Skeletal muscle tissue (tissue), 4 donors: ENCODE results near the gene CXorf58. TPM values are rescaled to one million over a fixed set of nuclear protein-coding genes. Genes with fewer than 3 reads are reported as not detected.
"Not testable (repeated sequence)": the region's sequence is repeated elsewhere in the genome, so short reads cannot be mapped to it uniquely, and the experiment has no call there.

ENCODE experiments used
- H3K27ac ChIP-seq: one replicate; pipeline ENCODE4 v1.7.0; 2013; ENCODE audit warnings: mild to moderate bottlenecking, low read depth, low read length, inconsistent platforms
- H3K27me3 ChIP-seq, 3 donors: one replicate each; pipeline ENCODE4 v1.7.0; 2013; ENCODE audit warnings: low read length in 3 of 3; ENCODE audit not compliant: control insufficient read depth in 3 of 3, insufficient read depth in 3 of 3
- H3K36me3 ChIP-seq, 3 donors: one replicate each; pipeline ENCODE4 v1.7.0; 2013; ENCODE audit warnings: low read length in 3 of 3; ENCODE audit not compliant: control insufficient read depth in 3 of 3, insufficient read depth in 3 of 3
- H3K4me1 ChIP-seq, 3 donors: one replicate each; pipeline ENCODE4 v1.7.0; 2013; ENCODE audit warnings: low read length in 3 of 3, mild to moderate bottlenecking in 3 of 3; ENCODE audit not compliant: control insufficient read depth in 3 of 3, insufficient read depth in 3 of 3
- H3K4me3 ChIP-seq, 3 donors: one replicate each; pipeline ENCODE4 v1.7.0; 2013; ENCODE audit warnings: low read length in 3 of 3
- H3K9ac ChIP-seq, 3 donors: one replicate each; pipeline ENCODE4 v1.7.0; 2013; ENCODE audit warnings: low read length in 3 of 3, mild to moderate bottlenecking in 3 of 3, moderate library complexity in 2 of 3, low read depth in 1 of 3
- H3K9me3 ChIP-seq, 3 donors: one replicate each; pipeline ENCODE4 v1.7.0; 2013; ENCODE audit warnings: low read length in 3 of 3; ENCODE audit not compliant: control insufficient read depth in 3 of 3
- total RNA-seq: library from RNA; depleted of rRNA; stranded (reverse); fragments of >200 nt; gene quantifications from one replicate; pipeline ENCODE4 v1.2.3, GENCODE V29; 2014
- donor health status: Osteomylitis.

CXorf58 gene
- total RNA-seq, 1 donor from 2014 or later, result not detected

DNA sequence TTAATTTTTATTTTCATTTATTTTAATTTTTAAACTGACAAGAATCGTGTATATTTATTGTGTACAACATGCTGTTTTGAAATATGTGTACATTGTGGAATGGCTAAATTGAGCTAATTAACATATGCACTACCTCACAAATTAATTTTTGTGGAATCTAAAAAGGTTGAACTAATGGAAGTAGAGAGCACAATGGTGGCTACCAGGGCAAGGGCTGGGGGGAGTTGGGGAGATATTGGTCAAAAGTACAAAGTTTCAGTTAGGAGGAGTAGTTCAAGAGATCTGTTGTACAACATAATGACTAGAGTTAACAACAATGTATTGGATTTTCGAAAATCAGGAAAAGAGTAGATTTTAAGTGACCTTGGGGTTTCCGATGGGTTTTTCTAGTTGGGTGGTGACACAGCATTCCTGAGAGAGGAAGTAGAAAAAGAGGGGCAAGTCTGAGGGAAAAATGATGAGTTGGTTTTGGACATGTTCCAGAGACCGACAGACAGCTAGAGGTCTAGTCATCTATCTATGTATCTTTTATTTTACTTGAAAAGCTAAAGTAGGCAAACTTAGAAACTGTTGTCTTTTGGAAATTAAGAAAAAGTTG, 23.3 kb upstream of the CXorf58 start:
- H3K4me1 ChIP-seq, result no peaks in the 10 kb centered on the region
- no peak overlapping the region for H3K4me3 ChIP-seq
- H3K27me3 ChIP-seq, result no peaks in the 10 kb centered on the region
- H3K9me3 ChIP-seq, result peaks cover 0 to 2% (median 0%) of the 10 kb centered on the region in 3 donors
- H3K36me3 ChIP-seq, result no peaks in the 10 kb centered on the region
- no peak overlapping the region for H3K27ac ChIP-seq
- no peak overlapping the region for H3K9ac ChIP-seq

DNA sequence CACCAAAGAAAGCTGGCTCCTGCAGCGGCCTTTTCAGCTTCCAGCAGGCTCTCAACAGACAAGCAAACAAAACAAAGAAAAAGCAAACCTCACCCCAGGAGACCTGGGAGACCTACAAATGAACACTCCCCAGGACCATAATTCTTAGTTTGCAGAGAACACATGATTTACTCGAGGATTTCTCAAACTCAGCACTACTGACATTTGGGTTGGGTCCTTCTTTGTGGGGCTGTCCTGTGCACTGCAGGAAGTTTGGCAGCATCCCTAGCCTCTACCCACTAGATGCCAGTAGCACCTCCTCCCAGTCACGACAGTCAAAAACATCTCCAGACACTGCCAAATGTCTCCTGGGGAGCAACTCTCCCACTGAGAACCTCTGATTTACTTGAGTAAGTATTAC, 22.0 kb upstream of the CXorf58 start:
- Histone ChIP-seq H3K4me3 (no peak overlapping the region), H3K9me3 (peaks cover 0 to 2% (median 0%) of the 10 kb centered on the region in 3 donors), H3K27me3 (no peaks in the 10 kb centered on the region), H3K4me1 (no peaks in the 10 kb centered on the region), H3K27ac (no peak overlapping the region), H3K9ac (no peak overlapping the region), H3K36me3 (no peaks in the 10 kb centered on the region)

DNA sequence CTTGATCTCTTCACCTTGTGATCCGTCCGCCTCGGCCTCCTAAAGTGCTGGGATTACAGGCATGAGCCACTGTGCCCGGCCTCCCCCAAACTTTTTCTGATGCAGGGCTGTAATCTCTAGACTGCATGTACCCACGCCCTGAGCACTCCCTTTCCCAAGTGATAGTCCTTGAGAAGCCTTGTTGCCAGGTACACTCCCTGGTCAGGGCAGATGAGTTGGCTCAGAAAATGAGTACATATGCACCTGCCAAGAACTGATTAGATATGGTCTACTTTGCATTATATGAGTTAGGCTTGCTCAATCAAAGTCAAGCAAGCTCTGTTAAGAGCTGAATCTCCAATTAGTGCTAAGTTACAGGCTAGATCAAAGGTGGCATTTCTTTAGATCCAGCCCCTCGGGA, 20.4 kb upstream of the CXorf58 start:
- no peaks in the 10 kb centered on the region for H3K36me3 ChIP-seq
- peaks cover 0 to 2% (median 0%) of the 10 kb centered on the region in 3 donors for H3K9me3 ChIP-seq

DNA sequence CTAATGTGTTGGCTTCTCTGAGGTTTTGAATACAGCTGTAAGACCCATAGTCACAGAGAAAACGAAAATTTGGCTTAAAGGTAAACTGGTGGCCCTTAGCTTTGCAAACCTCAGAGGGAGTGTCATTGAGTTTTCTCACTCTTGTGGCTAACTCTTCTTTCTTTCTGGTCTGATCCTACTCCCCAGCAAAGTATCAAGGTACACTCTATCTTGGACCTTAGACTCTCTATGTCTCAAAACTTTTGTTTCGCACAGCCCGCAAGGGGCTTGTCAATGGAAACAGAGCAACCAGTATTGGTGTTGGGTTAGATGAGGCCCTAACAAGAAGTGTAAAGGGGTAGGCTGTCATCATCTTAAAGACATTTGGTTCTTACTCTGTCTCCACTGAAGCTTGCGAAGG, 19.9 kb upstream of the CXorf58 start:
- Histone ChIP-seq H3K4me1 (no peaks in the 10 kb centered on the region), H3K27me3 (no peaks in the 10 kb centered on the region), H3K36me3 (no peaks in the 10 kb centered on the region), H3K27ac (no peak overlapping the region), H3K9me3 (peaks cover 0 to 2% (median 0%) of the 10 kb centered on the region in 3 donors), H3K4me3 (no peak overlapping the region), H3K9ac (no peak overlapping the region)

More for the DNA sequence above, 20.4 kb upstream of the CXorf58 start:
- Histone ChIP-seq H3K4me1 (no peaks in the 10 kb centered on the region), H3K27ac (no peak overlapping the region), H3K4me3 (no peak overlapping the region), H3K9ac (no peak overlapping the region), H3K27me3 (no peaks in the 10 kb centered on the region)

DNA sequence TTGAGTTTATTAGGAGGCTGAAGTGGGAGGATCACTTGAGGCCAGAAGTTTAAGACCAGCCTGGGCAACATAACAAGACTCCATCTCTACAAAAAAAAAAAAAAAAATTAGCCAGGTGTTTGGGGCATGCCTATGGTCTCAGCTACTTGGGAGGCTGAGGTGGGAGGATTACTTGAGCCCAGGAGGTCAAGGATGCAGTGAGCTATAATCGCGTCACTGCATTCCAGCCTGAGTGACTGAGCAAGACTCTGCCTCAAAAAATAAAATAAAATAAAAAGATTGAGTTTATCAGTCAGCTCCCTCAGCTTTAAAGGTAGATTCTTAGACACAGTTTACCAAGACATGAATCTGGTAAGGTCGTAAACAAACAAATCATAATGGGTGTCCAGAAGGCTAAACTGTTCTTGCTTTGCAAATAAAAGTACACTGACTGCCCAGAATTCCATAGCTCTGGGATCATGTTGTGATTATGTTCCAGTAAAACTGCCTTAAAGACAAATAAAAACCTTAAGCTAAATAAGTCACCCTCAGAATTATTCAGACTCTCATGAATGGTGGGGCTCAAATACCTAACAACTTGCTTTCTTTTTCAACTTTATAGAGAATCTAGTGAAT, 18.8 kb upstream of the CXorf58 start:
- no peak overlapping the region for H3K27ac ChIP-seq
- no peaks in the 10 kb centered on the region for H3K4me1 ChIP-seq
- H3K27me3 ChIP-seq, result no peaks in the 10 kb centered on the region
- H3K4me3 ChIP-seq, result no peak overlapping the region
- H3K9me3 ChIP-seq, result peaks cover 0 to 2% (median 0%) of the 10 kb centered on the region in 3 donors
- H3K36me3 ChIP-seq, result no peaks in the 10 kb centered on the region
- H3K9ac ChIP-seq, result no peak overlapping the region

DNA sequence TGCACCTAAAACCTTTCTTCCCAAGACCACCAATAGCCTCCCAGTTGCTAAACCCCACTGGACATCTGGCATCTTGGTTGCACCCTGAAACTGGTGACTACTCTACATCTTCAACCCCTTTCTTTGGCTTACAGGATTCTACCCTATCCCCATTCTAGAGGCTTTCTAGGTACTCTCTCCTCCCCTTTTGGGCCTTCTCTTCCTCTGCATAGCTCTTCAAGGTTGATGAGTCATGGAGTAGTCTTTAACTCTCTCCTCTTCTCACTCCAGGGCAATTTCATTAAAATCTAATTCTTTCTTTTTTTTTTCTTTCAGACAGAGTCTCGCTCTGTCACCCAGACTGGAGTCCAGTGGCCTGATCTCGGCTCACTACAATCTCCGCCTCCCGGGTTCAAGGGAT, 16.9 kb upstream of the CXorf58 start:
- Histone ChIP-seq H3K9ac (no peak overlapping the region), H3K9me3 (peaks cover 0 to 2% (median 0%) of the 10 kb centered on the region in 3 donors), H3K36me3 (no peaks in the 10 kb centered on the region), H3K4me1 (no peaks in the 10 kb centered on the region), H3K27ac (no peak overlapping the region), H3K4me3 (no peak overlapping the region), H3K27me3 (no peaks in the 10 kb centered on the region)

DNA sequence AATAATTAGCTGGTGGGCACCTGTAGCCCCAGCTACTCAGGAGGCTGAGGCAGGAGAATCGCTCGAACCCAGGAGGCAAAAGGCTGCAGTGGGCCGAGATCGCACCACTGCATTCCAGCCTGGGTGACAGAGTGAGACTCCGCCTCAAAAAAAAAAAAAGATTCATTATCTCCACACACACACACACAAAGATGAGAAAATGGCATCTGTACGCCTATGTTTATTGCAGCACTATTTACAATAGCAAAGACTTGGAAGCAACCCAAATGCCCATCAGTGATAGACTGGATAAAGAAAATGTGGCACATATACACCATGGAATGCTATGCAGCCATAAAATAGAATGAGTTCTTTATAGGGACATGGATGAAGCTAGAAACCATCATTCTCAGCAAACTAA, 12.8 kb upstream of the CXorf58 start:
- not testable (repeated sequence) for H3K4me1 ChIP-seq, H3K9ac ChIP-seq, H3K27ac ChIP-seq, H3K36me3 ChIP-seq, H3K27me3 ChIP-seq, H3K4me3 ChIP-seq, H3K9me3 ChIP-seq

DNA sequence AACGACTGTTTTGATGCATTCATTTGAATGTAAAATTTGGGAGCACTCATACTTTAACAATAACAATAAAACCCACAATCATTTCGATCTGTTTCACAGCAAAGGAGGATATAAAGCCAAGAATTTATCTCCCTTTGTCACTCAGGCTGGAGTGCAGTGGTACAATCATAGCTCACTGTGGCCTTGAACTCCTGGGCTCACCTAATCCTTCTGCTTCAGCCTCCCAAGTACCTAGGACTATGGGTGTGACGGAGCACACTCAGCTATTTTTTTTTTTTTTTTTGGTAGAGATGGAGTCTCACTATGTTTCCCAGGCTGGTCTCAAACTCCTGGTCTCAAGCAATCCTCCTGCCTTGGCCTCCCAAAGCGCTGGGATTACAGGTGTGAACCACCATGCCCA, 11.3 kb upstream of the CXorf58 start:
- H3K9me3 ChIP-seq, H3K4me3 ChIP-seq, H3K27me3 ChIP-seq, H3K4me1 ChIP-seq, H3K9ac ChIP-seq, H3K36me3 ChIP-seq, H3K27ac ChIP-seq: not testable (repeated sequence)

DNA sequence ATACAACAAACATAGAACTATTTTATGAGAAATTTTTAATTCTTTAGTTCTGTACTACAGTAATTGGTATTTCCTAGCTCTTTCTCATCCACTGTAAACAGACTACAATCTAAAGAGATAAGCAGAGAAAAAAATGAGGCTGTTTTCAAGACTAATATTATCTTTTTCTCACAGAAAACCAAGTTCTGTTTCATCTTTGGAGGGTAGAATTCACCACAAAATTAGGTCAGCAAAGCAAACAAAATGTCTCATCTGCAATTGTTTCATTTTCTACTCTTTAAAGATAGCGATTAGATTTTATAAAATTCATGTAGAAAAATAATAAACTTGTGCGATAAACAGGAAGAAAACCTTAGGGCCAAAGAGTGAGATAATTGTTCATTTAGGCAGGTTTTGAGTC, 10.8 kb upstream of the CXorf58 start:
- peaks cover 6 to 12% (median 9%) of the 10 kb centered on the region in 3 donors for H3K4me1 ChIP-seq
- H3K4me3 ChIP-seq, result no peak overlapping the region
- H3K36me3 ChIP-seq, result no peaks in the 10 kb centered on the region
- no peaks in the 10 kb centered on the region for H3K9me3 ChIP-seq
- no peak overlapping the region for H3K9ac ChIP-seq
- no peaks in the 10 kb centered on the region for H3K27me3 ChIP-seq
- H3K27ac ChIP-seq, result no peak overlapping the region

DNA sequence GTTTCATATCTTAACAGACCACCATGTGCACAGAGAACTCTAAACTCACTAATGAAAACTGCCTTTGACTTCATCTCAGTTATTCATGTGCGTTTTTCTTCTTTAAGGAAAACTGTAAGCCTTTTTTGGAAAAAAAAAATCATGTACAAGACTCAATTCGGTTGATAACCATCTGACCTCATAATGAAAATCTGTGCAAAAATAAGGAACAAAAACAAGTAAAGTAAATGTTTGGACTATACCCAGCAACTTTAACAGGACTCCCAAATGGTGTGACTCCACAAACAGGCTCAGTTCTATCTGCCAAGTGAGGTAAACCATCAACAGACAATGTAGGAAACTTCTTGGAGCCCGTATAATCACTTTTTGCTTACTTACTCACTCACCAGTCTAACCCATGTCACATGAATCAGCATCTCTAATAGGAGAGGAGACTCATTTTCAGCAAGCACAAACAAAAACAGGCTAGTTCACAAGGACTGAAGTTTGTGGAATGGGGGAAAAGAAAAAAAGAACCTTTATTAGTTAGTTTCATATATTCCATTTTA, 9.3 kb upstream of the CXorf58 start:
- Histone ChIP-seq H3K9me3 (no peaks in the 10 kb centered on the region), H3K36me3 (no peaks in the 10 kb centered on the region), H3K27me3 (no peaks in the 10 kb centered on the region), H3K9ac (no peak overlapping the region), H3K4me3 (no peak overlapping the region), H3K27ac (no peak overlapping the region), H3K4me1 (peaks cover 8 to 16% (median 12%) of the 10 kb centered on the region in 3 donors)
